ENCODE data around the gene NEGR1. TPM values are rescaled to one million over a fixed set of nuclear protein-coding genes. Genes with fewer than 3 reads are reported as not detected.
A peak's percentile ranks its signal among the peaks of the same experiment; 100 is the strongest.

The NEGR1 gene
- total RNA-seq, 1 experiment from 2014 or later, result 1.3 TPM

DNA sequence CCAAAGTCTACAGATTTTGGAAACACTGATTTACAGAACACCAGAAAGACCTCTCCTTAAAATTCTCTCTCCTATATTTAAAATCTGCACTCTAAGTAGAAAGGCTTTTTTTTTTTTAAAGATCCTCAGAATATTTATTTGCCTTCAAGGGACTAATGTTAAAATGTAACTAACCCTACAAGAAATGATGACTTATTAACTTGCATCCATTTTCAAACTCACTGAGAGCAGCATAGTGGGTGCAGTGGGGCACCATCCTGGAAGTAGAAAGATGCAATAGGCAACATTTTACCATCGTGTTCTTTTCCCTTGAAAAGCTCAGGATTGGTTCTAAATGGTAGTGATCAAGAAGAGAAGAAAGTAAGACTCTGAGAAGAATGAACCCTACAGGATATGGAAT is 498.1 kb downstream of the NEGR1 start:
- DNase-seq (ENCODE audit: low read depth), result no peak

DNA sequence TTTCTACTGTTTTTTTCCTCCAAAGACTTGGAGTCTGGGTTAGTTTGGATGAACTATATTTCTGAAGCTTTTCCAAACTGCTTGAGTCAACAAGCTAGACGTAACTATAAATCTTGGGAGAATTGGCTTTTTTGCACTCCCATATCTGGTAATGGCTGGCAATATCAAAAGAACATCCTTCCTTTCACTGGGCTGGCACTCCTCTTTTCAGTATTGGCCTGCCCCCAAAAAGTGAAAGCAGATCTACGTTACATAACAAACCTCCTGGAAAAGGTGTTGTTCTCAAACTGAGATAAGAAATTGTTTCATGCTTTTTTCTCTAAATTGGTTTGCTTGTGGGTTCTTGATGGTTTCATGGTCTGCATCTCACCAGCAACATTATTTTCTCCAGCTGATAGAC is 499.3 kb downstream of the NEGR1 start:
- DNase-seq (ENCODE audit: low read depth), result no peak

DNA sequence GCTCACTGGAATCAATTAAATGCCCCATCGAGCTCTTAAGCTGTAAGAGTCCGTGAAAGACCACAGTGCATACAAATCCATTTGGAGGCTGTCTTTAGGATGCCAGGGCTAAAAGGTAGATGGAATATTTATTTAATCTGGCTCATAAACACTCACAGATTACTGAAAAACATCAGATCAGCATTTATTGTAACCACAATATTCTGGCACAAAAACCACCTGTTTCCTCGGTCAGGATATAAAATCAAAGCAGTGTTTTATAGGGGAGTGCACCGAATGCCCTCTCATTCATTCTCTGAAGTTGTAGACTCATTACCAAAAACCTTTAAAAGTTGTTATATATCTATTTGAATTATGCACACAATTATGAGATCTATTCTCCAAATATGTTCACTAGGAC is 500.9 kb downstream of the NEGR1 start:
- no peak for DNase-seq (ENCODE audit: low read depth)

DNA sequence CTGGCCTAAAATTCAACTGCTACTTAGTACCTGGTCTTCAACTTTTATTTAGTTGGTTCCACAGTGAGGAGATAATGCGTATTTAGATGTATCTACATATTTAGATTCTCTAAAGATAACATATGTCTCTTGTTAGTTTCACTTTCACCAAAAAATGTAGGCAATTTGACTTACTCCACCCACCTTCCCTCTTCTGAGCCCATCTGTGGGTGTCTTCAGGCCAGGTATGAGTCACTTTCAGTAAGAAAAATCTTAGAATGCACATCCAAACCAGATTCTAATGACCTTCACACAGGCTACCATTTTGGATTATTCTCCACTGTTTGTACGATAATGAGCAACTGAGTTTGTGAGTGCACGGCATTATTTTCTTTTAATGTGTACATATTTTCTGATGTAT is 501.7 kb downstream of the NEGR1 start:
- no peak for DNase-seq (ENCODE audit: low read depth)

DNA sequence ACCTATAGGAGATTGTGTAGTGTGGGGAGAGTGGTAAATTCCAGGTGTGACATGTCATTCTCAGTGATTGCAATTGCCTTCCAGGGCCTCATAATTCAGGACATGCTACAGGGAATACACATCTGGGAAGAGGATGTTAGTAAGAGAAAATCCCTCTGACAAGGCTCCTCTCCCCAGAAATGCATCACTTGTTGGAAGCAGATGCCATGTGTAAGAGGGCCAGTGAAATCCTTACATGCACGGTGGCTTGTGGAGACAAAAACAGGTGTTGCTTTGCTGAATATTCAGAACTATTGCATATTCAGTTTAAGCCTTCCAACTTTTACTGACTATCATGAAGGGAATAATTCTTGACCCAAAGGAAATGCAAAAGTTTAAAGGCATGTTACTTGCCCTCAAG is 503.4 kb downstream of the NEGR1 start:
- DNase-seq (ENCODE audit: low read depth), result no peak

DNA sequence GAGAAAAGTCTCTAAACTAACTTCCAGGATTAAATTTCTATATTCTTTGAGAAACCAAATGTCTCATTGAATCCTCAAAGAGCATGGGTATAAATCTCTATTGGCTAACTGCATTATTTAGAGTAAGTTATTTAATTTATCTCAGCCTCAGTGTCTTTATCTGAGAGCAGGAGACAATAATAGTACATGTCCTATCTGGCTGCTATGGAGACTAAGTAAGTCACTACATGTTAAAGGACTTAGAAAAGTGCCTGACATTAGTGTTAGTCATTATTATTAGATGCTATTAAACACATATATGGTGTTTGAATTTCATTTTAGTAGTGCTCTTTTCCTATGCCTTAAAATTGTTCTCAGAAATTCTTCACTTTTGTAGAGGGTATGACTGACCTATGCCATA is 505.2 kb downstream of the NEGR1 start:
- no peak for DNase-seq (ENCODE audit: low read depth)

DNA sequence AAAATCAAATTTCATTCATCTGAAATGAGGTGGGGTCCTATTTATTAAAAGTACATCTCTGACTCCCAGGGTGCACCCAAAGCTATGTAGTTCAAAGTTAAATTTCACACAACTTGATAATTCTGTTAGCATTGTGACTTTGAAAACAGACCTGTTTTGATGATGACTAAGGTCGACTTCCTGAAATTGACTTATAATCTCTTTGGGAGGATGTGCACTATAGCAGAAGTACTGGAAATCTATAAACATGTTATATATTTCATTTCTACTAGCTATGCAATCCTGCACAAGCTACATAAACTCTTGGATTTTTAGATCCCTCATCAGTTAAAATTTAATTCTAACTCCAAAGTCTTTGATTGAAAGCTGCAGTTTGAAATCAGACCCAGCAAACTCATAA is 507.6 kb downstream of the NEGR1 start:
- no peak for DNase-seq (ENCODE audit: low read depth)

DNA sequence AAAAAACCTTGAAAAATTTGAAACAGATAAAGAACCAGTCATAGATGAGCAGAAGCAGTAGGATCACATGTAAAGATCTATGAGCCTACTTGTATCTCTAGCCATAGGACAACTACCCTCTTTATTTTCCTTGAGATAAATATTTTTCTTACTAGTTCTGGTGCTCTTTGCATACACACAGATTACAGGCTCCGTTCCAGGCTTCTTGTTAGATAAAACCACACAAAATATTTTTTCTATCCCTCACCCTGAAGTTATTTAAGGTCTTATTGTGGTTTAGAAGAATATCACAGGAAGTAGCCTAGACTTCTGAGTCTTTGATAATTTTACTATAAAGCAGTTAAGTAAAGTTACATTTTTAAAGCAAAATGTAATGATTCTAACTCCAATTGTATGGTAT is 512.2 kb downstream of the NEGR1 start:
- peak; percentile 46 for DNase-seq (ENCODE audit: low read depth)

DNA sequence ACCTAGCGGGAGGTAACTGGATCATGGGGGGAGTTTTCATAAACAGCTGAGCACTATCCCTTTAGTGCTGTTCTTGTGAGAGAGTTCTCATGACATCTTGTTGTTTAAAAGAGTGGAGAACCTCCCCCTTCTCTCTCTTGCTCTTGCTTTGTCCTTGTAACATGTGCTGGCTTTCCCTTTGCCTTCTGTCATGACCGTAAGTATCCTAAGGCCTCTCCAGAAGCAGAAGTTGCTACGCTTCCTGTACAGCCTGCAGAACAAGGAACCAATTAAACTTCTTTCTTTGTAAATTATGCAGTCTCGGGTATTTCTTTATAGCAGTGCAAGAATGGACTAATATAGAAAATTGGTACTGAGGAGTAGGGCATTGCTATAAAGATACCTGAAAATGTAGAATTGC is 515.6 kb downstream of the NEGR1 start:
- DNase-seq (ENCODE audit: low read depth), result no peak

DNA sequence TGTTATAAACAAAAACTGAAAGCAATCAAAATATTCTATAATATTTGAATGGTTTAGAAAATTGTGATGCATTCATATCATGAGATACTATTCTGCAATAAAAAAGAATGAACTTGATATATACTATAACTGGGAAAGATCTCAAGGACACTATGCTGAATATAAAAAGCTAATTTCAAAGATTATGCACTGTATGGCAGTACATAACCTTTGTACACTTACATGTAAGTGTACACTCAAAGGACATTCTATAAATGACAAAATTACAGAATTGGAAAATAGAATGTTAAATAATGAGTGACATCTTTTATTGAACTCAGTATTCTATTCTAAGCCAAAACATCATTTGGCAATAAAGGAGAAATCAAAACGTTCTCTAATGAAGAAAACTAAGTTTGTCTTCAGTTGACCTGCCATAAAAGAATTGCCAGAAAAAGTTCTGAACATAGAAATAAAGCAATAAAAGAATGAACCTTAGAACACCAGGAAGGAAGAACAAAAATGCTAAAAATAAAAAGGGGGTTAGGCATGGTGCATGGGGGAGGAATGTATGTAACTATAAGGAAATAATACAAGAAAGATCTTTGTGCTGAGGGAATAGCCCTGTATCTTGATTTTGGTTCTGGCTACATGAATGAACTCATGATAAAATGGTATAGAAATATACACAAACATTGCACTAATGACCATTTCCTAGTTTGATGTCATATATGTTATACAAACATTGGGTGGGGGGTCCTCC is 519.7 kb downstream of the NEGR1 start:
- no peak for DNase-seq (ENCODE audit: low read depth)

DNA sequence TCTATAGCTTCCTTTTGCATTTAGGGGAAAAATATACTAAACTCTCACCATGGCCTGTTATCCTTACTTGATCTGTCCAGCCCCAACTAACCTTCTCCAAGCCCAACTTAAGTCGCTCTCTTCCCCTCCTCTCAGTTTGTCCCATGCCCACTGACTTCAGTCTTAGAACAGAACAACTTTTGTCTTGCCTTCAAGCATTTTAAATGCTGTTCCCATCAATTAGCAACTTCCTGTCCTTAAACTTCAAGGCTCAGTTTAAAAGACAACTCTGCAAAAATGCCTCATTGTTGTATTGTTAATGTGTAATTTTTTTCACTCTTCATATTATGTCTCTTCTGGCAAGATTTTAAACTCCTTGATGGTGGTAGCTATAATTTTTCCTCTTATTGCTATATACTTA is 526.9 kb downstream of the NEGR1 start:
- no peak for DNase-seq (ENCODE audit: low read depth)

DNA sequence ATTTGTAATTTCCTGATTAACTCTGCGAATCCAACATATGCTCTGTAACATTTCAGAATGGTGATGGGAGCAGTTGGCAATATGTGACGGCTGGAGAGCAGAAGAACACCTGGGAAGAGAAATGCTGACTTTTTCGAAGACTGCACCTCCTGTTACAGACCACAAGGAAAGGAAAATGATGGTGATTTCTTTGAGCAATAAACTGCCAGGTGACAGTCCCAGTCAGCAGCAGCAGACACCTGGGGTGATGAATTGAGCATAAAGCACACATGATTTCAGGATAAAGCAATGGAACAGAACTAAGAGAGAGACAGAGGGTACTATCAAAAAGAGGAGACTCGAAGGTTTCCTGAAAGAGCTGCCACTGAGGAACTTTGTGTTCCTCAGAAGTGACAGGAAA is 528.6 kb downstream of the NEGR1 start:
- DNase-seq (ENCODE audit: low read depth), result no peak

DNA sequence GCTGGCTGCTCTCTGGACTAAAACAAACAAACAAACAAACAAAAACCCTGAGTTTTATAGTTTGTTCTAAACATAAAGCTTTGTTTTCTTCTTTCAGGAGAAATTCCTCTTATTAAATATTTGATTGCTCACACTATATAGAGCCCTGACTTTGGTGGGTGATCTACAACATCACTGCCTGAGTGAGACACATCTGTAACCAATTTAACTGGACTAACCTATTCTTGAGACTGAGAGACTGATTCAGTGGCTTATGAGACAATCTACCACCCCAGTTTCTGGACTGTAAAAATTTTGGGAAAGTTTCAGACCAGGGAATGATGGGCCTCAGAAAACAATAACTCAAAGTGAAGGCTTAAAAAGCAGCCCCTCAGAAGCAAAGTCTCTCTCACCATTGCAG is 537.0 kb downstream of the NEGR1 start:
- DNase-seq (ENCODE audit: low read depth), result no peak

DNA sequence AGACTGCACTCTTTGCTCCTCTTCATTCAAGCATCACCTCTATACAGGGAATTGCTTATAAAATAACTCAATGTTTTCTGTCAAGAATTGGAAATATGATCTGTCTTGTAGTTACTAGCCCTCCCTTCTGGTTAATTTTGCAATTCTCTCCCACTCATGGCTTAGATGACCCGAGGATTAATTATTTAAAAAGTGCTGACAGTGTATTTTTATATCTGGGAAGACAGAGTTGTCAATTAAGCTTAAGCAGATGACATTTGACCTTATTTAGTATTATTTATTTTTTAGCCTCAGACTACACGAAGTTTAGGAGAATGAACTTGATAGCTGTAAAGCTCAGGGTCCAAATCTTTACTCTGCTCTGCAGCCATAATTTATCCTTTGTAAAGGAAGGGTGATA is 538.5 kb downstream of the NEGR1 start:
- no peak for DNase-seq (ENCODE audit: low read depth)

DNA sequence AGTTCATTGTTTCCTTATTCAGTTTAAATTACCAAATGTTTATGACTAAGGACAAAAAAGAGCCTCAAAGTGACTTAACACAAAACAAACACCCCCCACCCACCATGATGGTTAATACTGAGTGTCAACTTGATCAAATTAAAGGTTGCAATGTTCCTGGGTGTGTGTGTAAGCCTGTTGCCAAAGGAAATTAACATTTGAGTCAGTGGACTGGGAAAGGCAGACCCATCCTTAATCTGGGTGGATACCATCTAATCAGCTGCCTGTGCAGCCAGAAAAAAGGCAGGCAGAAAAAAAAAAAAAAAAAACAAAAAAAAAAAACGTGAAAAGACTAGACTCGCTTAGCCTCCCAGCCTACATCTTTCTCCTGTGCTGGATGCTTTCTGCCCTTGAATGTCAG is 543.4 kb downstream of the NEGR1 start:
- no peak for DNase-seq (ENCODE audit: low read depth)

DNA sequence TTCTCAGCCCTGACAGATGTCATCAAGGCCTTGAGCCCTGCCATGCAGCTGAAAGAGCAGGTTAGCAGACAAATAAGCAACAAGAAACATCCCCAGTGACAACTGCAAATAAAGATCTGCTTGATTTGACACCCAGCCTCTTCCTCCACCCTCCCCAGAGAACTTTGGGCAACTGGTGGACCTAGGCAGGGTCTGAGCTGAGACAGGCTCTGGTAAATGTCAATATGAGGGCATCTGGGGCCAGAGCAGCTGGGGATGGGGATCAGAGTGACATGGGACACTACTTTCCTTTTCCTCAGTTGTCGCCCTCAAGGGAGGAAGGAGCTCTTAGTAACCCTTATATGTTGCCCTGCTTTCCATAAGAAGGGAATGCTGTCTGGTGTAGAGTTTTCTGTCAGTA is 544.1 kb downstream of the NEGR1 start:
- no peak for DNase-seq (ENCODE audit: low read depth)

DNA sequence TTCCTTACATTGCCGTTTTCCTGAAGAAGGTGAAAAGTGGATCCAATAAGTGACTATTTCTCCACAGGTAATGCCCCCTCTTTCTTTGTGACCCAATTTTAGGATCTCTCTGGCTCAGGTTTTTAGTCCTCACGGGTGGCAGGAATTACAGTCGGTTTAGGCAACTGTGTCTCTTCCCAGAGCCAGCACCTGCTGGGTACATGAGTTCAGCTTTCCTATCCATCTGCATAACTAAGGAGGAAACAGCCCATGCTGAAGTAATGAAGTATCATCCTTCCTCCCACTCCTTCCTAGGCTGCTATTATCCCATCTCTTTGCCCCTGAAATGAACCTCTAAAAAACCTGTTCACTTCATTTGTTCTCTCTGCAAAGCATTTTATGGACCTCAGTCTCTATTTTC is 544.6 kb downstream of the NEGR1 start:
- no peak for DNase-seq (ENCODE audit: low read depth)

DNA sequence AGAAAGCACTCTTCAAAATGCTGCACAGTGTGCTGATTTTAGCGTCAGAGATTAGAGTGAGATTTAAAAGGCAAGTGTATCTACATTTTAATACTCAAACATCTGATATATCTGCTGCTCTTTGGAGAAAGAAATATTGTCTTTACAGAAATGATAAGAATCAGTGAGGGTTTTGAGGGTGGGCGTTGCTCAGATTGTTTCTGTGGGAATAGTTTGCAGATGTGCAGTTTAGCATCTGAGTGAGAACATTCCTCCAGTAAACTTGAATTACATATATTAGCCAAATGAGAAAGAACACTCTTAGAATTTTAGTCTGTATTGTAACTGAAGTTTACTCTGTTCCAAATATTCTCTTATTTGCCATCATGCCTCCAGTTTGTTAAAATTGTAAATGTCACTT is 549.2 kb downstream of the NEGR1 start:
- DNase-seq (ENCODE audit: low read depth), result no peak

DNA sequence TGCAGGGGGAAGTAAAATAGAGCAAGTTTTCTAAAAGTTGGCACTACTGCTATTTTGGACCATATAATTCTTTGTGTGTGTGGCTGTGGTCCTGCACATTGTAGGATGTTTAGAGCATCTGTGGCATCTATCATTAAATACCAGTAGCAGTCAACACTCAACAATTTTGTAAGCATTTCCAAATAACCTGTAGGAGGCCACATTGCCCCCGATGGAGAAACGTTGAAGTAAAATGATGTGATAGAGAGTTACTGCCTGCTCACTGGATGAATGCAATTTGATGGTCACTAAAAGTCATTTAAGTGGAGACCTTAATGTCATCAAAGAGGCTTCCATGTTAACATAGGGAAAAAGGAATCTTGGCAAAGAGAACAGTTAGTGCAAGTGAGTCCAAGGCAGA is 560.8 kb downstream of the NEGR1 start:
- DNase-seq (ENCODE audit: low read depth), result no peak

DNA sequence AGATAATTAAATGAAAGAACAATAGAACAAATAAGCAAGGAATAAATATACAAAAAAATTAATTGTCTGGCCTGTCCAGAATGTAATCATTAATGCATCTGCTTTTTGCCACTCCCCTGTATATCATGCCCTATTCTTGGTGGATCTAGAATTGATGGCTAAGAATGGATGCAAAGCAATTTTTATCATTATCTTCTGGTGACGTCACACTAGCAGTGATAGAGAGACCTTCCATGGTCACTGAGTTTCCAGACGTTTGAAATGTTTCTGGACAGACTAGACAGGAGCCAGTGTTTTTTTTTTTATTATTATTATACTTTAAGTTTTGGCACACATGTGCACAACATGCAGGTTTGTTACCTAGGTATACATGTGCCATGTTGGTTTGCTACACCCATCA is 563.0 kb downstream of the NEGR1 start:
- no peak for DNase-seq (ENCODE audit: low read depth)

DNA sequence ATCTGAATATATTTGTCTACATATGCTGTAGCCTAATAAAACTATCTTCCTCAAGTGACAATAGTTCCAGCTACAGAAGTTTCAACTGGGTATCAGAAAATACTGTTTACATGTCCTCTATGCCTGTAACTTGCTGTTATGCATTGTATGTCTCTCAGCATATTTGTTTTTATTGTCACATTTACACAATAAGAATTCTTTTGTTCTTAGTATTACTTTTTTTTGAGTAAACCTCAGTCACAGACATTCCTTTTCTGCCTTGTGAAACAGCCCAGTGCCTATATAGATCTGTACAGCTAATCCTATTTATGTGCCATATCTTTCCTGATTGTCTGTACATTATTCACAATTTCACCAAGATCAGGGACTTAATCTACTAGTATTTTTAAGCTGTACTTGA is 565.2 kb downstream of the NEGR1 start:
- DNase-seq (ENCODE audit: low read depth), result no peak

DNA sequence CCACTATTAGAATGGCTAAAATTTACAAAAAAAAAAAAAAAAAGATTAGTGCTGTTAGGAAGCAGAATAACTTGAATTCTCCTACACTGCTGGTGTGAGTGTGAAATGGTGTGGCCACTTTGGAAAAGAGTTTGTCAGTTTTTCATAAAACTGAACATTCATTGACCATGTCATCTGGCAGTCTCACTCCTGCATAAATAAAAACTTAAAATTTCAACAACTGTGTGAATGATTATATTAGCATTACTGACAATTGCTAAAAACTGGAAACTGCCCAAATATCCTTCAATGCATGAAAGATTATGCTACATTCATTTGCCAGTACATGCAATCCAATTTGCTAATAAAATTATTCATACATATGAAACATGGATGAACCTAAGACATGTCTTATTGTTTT is 570.9 kb downstream of the NEGR1 start:
- no peak for DNase-seq (ENCODE audit: low read depth)

DNA sequence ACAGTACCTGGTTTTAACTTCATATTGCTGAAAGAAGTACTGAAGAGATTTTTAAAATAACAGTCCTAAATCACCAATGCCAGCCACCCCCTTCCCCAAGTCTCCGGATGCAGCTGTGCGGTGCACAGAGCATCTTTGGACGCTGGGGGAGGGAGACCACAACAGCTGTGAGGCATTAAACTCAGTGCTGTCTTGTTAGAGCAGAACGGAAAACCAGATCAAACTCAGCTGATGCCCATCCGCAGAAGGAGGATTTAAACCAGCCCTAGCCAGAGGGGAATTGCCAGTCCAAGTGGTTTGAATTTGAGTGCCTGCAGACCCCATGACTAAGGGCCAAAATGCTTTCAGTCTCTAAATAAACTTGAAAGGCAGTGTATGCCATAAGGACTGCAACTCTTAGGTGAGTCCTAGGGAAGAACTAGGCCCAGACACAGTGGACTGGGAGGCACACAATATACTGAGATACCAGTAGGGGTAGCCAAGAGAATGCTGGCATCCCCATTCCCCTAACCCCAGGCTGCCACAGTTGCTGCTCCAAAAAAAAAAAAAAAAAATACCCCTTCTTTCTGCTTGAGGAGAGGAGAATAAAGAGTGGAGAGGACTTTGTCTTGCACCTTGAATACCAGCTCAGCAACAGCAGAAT is 576.2 kb downstream of the NEGR1 start:
- no peak for DNase-seq (ENCODE audit: low read depth)

DNA sequence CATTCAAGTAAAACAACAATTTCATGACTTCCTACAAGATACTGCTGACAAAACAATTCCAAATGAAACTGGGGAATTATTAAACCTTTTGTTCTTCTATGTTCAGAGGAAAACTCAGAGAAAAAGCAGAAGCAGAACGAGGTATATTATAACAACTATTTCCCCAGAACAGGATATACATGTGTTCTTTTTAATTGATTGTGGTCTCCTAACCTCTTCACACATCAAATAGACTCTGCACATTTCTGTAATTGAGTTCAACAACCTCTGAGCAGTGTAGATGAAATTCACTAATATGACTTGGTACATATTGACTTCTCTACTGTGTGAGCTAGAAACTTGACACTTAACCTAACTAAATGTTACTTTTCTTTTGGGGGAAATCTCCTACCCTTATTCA is 584.2 kb downstream of the NEGR1 start:
- no peak for DNase-seq (ENCODE audit: low read depth)
